ENCODE measurements around the gene SLC4A2.

The SLC4A2 gene

GRCh38 chr7:151045967-151046366 is 13.4 kb upstream of the SLC4A2 start:
- DNase-seq (ENCODE audit: low spot score), result no peak

- DNase-seq (ENCODE audit: low spot score), result no peak
These were observed 12.5 kb upstream of the SLC4A2 start for GRCh38 chr7:151046603-151047573.

GRCh38 chr7:151047976-151048815 is 11.2 kb upstream of the SLC4A2 start, which contains the start of gene ASIC3:
TSS of gene ASIC3 (plus strand) at chr7:151048531. CDS start at chr7:151048886, 355 bp downstream.
- no peak for DNase-seq (ENCODE audit: low spot score)

- DNase-seq (ENCODE audit: low spot score), result no peak
These were observed 10.4 kb upstream of the SLC4A2 start for GRCh38 chr7:151048911-151049463.

GRCh38 chr7:151051108-151051507 is 8.3 kb upstream of the SLC4A2 start:
- no peak for DNase-seq (ENCODE audit: low spot score)

- DNase-seq (ENCODE audit: low spot score), result no peak
These were observed 6.3 kb upstream of the SLC4A2 start for GRCh38 chr7:151053096-151053495.

- no peak for DNase-seq (ENCODE audit: low spot score)
These were observed 5.6 kb upstream of the SLC4A2 start for GRCh38 chr7:151053751-151054150.

GRCh38 chr7:151056283-151056665 is 3.1 kb upstream of the SLC4A2 start:
- DNase-seq (ENCODE audit: low spot score), result no peak

- no peak for DNase-seq (ENCODE audit: low spot score)
These were observed 2.5 kb upstream of the SLC4A2 start for GRCh38 chr7:151056666-151057505.

- DNase-seq (ENCODE audit: low spot score), result no peak
These were observed 1.8 kb upstream of the SLC4A2 start, which contains the start of gene CDK5 for GRCh38 chr7:151057506-151057988. TSS of gene CDK5 (minus strand) at chr7:151057897. CDS start at chr7:151057848, 49 bp downstream.

- DNase-seq (ENCODE audit: low spot score), result peak; percentile 98
These were observed 1.2 kb upstream of the SLC4A2 start for GRCh38 chr7:151057989-151058780.

- peak; percentile 28 for DNase-seq (ENCODE audit: low spot score)
These were observed 515 bp upstream of the SLC4A2 start for GRCh38 chr7:151058781-151059366.

GRCh38 chr7:151060113-151060415 is 675 bp downstream of the SLC4A2 start:
- DNase-seq (ENCODE audit: low spot score), result no peak

GRCh38 chr7:151060416-151061212 is 1.2 kb downstream of the SLC4A2 start:
- DNase-seq (ENCODE audit: low spot score), result peak; percentile 32

- DNase-seq (ENCODE audit: low spot score), result no peak
These were observed 2.1 kb downstream of the SLC4A2 start for GRCh38 chr7:151061213-151062110.

- DNase-seq (ENCODE audit: low spot score), result no peak
These were observed 2.7 kb downstream of the SLC4A2 start for GRCh38 chr7:151062111-151062398.

- DNase-seq (ENCODE audit: low spot score), result no peak
These were observed 3.2 kb downstream of the SLC4A2 start for GRCh38 chr7:151062399-151063211.

GRCh38 chr7:151063212-151063561 is 3.8 kb downstream of the SLC4A2 start:
- DNase-seq (ENCODE audit: low spot score), result no peak
